ENCODE results near the gene TMTC3. TPM values are rescaled to one million over a fixed set of nuclear protein-coding genes. Genes with fewer than 3 reads are reported as not detected.

The TMTC3 gene
- total and polyA plus RNA-seq, 2 experiments from 2014 or later = 17.7 to 53.8 TPM

Other genes starting within 250 kb of the TMTC3 start
- 0.03 TPM in 1 of 2 replicates, not detected in the other for gene C12orf50, start 112.9 kb upstream of the TMTC3 start, total RNA-seq (2014; rRNA removed; shearing (Covaris generic))
- not detected in 2 replicates for gene C12orf50, start 112.9 kb upstream of the TMTC3 start, polyA plus RNA-seq (2016; fragmentation: Nextera tagmentation; extraction: Ambion mirVana)
- gene CEP290, start 219 bp upstream of the TMTC3 start, total RNA-seq (2014; rRNA removed; shearing (Covaris generic)) = 12.1 and 17.3 TPM in 2 replicates
- 18.6 and 25.7 TPM in 2 replicates for gene CEP290, start 219 bp upstream of the TMTC3 start, polyA plus RNA-seq (2016; fragmentation: Nextera tagmentation; extraction: Ambion mirVana)